WTC11 (cell line): ENCODE results near the gene GDPGP1. TPM values are rescaled to one million over a fixed set of nuclear protein-coding genes. Genes with fewer than 3 reads are reported as not detected.

Source experiments
- ATAC-seq: fragments of 200-7000 bp; cut with Tn5 transposase; 2 replicates; pipeline ENCODE4 v1.10.0; 2021; ENCODE audit warnings: mild to moderate bottlenecking, moderate library complexity
- CTCF ChIA-PET: fragments of 300-600 bp; sonication (Branson Sonifier 250); formaldehyde crosslinking; loops from one replicate; lab custom pipeline; 2021; ENCODE audit warnings: antibody characterized with exemption; lab: Charles Lee
- POLR2A ChIA-PET: fragments of 350-600 bp; sonication (Branson Sonifier 250); formaldehyde crosslinking; loops from one replicate; lab custom pipeline; 2021; ENCODE audit warnings: antibody characterized with exemption; lab: Charles Lee
- DNase-seq: peaks from one replicate; pipeline ENCODE4 v3.0.0; 2021; ENCODE audit warnings: low spot score
- H3K27ac Mint-ChIP-seq: 2 replicates; pipeline ENCODE4 v1.8.0; 2021; ENCODE audit warnings: mixed read lengths
- H3K27me3 Mint-ChIP-seq: 2 replicates; pipeline ENCODE4 v1.8.0; 2021; ENCODE audit warnings: low read depth, mild to moderate bottlenecking, moderate library complexity, mixed read lengths
- H3K36me3 Mint-ChIP-seq: 2 replicates; pipeline ENCODE4 v1.8.0; 2021; ENCODE audit warnings: mixed read lengths
- H3K4me1 Mint-ChIP-seq: 2 replicates; pipeline ENCODE4 v1.8.0; 2022; ENCODE audit warnings: mixed read lengths
- H3K4me3 Mint-ChIP-seq: 2 replicates; pipeline ENCODE4 v1.8.0; 2021; ENCODE audit warnings: mild to moderate bottlenecking, moderate library complexity, mixed read lengths
- H3K9me3 Mint-ChIP-seq: 2 replicates; pipeline ENCODE4 v1.8.0; 2021; ENCODE audit warnings: mixed read lengths
- AR ChIP-seq: fragments of 250-450 bp; sonication (Bioruptor Pico); IDR thresholded peaks from 2 replicates; pipeline ENCODE4 v1.9.0; 2021; ENCODE audit warnings: mild to moderate bottlenecking
- CBFB ChIP-seq: sonication (generic); formaldehyde crosslinking; IDR thresholded peaks from 2 replicates; pipeline ENCODE4 v1.8.1; 2022; ENCODE audit warnings: mild to moderate bottlenecking, low read depth, missing genetic modification reagents
- CREM ChIP-seq: sonication (generic); formaldehyde crosslinking; IDR thresholded peaks from 2 replicates; pipeline ENCODE4 v1.8.1; 2022; ENCODE audit warnings: mild to moderate bottlenecking, missing genetic modification reagents, moderate library complexity
- E2F1 ChIP-seq: sonication (generic); formaldehyde crosslinking; IDR thresholded peaks from 2 replicates; pipeline ENCODE4 v1.8.0; 2022; ENCODE audit warnings: mild to moderate bottlenecking, missing genetic modification reagents
- EMX1 ChIP-seq: fragments of 250-450 bp; sonication (Bioruptor Pico); IDR thresholded peaks from 2 replicates; pipeline ENCODE4 v1.8.0; 2021; ENCODE audit warnings: mild to moderate bottlenecking
- FOXK1 ChIP-seq: sonication (generic); formaldehyde crosslinking; IDR thresholded peaks from 2 replicates; pipeline ENCODE4 v1.8.0; 2022; ENCODE audit warnings: mild to moderate bottlenecking, moderate library complexity, missing genetic modification reagents
- IRF2 ChIP-seq: sonication (generic); formaldehyde crosslinking; IDR thresholded peaks from 2 replicates; pipeline ENCODE4 v1.8.0; 2022; ENCODE audit warnings: low read depth, missing genetic modification reagents, borderline replicate concordance
- MAX ChIP-seq: sonication (generic); formaldehyde crosslinking; IDR thresholded peaks from 2 replicates; pipeline ENCODE4 v1.8.0; 2022; ENCODE audit warnings: mild to moderate bottlenecking, missing genetic modification reagents
- PRDM15 ChIP-seq: sonication (generic); formaldehyde crosslinking; IDR thresholded peaks from 2 replicates; pipeline ENCODE4 v1.8.0; 2022; ENCODE audit warnings: missing genetic modification reagents
- RELA ChIP-seq: sonication (generic); formaldehyde crosslinking; IDR thresholded peaks from 2 replicates; pipeline ENCODE4 v1.8.1; 2022; ENCODE audit warnings: missing genetic modification reagents, mild to moderate bottlenecking, borderline replicate concordance
- RORB ChIP-seq: fragments of 250-450 bp; sonication (Bioruptor Pico); IDR thresholded peaks from 2 replicates; pipeline ENCODE4 v1.9.0; 2021; ENCODE audit warnings: mild to moderate bottlenecking
- TEAD1 ChIP-seq: sonication (generic); formaldehyde crosslinking; IDR thresholded peaks from 2 replicates; pipeline ENCODE4 v1.8.0; 2022; ENCODE audit warnings: mild to moderate bottlenecking, missing genetic modification reagents
- ZNF138 ChIP-seq: sonication (generic); formaldehyde crosslinking; conservative IDR thresholded peaks from 2 replicates; pipeline ENCODE4 v1.8.1; 2022; ENCODE audit warnings: mild to moderate bottlenecking, moderate library complexity, missing genetic modification reagents
- total RNA-seq: library from RNA; stranded (reverse); gene quantifications from 3 replicates; pipeline ENCODE4 v1.2.3, GENCODE V29; 2021
- TF ChIP-seq, protein P1 (sequence below): sonication (generic); formaldehyde crosslinking; IDR thresholded peaks from 2 replicates; pipeline ENCODE4 v1.8.1; 2023; ENCODE audit warnings: mild to moderate bottlenecking, missing genetic modification reagents
- TF ChIP-seq, protein P2 (sequence below): sonication (generic); formaldehyde crosslinking; IDR thresholded peaks from 2 replicates; pipeline ENCODE4 v1.8.1; 2022; ENCODE audit warnings: low read depth, missing genetic modification reagents, borderline replicate concordance
- TF ChIP-seq, protein P3 (sequence below): sonication (generic); formaldehyde crosslinking; IDR thresholded peaks from 2 replicates; pipeline ENCODE4 v1.8.0; 2022; ENCODE audit warnings: mild to moderate bottlenecking, missing genetic modification reagents
- TF ChIP-seq, protein P4 (sequence below): fragments of 250-450 bp; sonication (Bioruptor Pico); IDR thresholded peaks from 2 replicates; pipeline ENCODE4 v1.8.0; 2021; ENCODE audit warnings: mild to moderate bottlenecking
- TF ChIP-seq, protein P5 (sequence below): sonication (generic); formaldehyde crosslinking; IDR thresholded peaks from 2 replicates; pipeline ENCODE4 v1.8.0; 2023; ENCODE audit warnings: missing genetic modification reagents, mild to moderate bottlenecking, borderline replicate concordance

The GDPGP1 gene
- total RNA-seq, 1 experiment from 2014 or later = 2.6 TPM

- TF ChIP-seq IRF2 (CRISPR knock-in tag) (no peak), AR (CRISPR knock-in tag) (no peak), ZNF138 (CRISPR knock-in tag) (no peak), FOXK1 (CRISPR knock-in tag) (no peak), CREM (no peak), TEAD1 (CRISPR knock-in tag) (no peak)
- TF ChIP-seq, protein P1, sequence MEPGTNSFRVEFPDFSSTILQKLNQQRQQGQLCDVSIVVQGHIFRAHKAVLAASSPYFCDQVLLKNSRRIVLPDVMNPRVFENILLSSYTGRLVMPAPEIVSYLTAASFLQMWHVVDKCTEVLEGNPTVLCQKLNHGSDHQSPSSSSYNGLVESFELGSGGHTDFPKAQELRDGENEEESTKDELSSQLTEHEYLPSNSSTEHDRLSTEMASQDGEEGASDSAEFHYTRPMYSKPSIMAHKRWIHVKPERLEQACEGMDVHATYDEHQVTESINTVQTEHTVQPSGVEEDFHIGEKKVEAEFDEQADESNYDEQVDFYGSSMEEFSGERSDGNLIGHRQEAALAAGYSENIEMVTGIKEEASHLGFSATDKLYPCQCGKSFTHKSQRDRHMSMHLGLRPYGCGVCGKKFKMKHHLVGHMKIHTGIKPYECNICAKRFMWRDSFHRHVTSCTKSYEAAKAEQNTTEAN (CRISPR knock-in tag) = no peak
- TF ChIP-seq, protein P2, sequence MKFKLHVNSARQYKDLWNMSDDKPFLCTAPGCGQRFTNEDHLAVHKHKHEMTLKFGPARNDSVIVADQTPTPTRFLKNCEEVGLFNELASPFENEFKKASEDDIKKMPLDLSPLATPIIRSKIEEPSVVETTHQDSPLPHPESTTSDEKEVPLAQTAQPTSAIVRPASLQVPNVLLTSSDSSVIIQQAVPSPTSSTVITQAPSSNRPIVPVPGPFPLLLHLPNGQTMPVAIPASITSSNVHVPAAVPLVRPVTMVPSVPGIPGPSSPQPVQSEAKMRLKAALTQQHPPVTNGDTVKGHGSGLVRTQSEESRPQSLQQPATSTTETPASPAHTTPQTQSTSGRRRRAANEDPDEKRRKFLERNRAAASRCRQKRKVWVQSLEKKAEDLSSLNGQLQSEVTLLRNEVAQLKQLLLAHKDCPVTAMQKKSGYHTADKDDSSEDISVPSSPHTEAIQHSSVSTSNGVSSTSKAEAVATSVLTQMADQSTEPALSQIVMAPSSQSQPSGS (CRISPR knock-in tag) = no peak
Measured at GRCh38 chr15:90225504-90226234, 8.3 kb upstream of the GDPGP1 start (continued).

- no peak for DNase-seq
- Mint-ChIP-seq H3K27me3 (no peaks in the 10 kb centered on the region), H3K4me1 (0 out of 2 replicates have a peak, but pooled peaks cover 2% of the 10 kb centered on the region), H3K9me3 (no peaks in the 10 kb centered on the region), H3K36me3 (peaks cover 40% of the 10 kb centered on the region), H3K27ac (no peak overlapping the region), H3K4me3 (no peak overlapping the region)
- CTCF ChIA-PET = no interaction called here
- POLR2A ChIA-PET = no interaction called here
- ATAC-seq = no peak
- TF ChIP-seq RORB (CRISPR knock-in tag) = no peak
- TF ChIP-seq EMX1 = no peak
- TF ChIP-seq, protein P3, sequence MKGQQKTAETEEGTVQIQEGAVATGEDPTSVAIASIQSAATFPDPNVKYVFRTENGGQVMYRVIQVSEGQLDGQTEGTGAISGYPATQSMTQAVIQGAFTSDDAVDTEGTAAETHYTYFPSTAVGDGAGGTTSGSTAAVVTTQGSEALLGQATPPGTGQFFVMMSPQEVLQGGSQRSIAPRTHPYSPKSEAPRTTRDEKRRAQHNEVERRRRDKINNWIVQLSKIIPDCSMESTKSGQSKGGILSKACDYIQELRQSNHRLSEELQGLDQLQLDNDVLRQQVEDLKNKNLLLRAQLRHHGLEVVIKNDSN (CRISPR knock-in tag) = no peak
- no peak for TF ChIP-seq RELA (CRISPR knock-in tag)
- TF ChIP-seq, protein P4, sequence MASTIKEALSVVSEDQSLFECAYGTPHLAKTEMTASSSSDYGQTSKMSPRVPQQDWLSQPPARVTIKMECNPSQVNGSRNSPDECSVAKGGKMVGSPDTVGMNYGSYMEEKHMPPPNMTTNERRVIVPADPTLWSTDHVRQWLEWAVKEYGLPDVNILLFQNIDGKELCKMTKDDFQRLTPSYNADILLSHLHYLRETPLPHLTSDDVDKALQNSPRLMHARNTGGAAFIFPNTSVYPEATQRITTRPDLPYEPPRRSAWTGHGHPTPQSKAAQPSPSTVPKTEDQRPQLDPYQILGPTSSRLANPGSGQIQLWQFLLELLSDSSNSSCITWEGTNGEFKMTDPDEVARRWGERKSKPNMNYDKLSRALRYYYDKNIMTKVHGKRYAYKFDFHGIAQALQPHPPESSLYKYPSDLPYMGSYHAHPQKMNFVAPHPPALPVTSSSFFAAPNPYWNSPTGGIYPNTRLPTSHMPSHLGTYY (CRISPR knock-in tag) = no peak
- TF ChIP-seq, protein P5, sequence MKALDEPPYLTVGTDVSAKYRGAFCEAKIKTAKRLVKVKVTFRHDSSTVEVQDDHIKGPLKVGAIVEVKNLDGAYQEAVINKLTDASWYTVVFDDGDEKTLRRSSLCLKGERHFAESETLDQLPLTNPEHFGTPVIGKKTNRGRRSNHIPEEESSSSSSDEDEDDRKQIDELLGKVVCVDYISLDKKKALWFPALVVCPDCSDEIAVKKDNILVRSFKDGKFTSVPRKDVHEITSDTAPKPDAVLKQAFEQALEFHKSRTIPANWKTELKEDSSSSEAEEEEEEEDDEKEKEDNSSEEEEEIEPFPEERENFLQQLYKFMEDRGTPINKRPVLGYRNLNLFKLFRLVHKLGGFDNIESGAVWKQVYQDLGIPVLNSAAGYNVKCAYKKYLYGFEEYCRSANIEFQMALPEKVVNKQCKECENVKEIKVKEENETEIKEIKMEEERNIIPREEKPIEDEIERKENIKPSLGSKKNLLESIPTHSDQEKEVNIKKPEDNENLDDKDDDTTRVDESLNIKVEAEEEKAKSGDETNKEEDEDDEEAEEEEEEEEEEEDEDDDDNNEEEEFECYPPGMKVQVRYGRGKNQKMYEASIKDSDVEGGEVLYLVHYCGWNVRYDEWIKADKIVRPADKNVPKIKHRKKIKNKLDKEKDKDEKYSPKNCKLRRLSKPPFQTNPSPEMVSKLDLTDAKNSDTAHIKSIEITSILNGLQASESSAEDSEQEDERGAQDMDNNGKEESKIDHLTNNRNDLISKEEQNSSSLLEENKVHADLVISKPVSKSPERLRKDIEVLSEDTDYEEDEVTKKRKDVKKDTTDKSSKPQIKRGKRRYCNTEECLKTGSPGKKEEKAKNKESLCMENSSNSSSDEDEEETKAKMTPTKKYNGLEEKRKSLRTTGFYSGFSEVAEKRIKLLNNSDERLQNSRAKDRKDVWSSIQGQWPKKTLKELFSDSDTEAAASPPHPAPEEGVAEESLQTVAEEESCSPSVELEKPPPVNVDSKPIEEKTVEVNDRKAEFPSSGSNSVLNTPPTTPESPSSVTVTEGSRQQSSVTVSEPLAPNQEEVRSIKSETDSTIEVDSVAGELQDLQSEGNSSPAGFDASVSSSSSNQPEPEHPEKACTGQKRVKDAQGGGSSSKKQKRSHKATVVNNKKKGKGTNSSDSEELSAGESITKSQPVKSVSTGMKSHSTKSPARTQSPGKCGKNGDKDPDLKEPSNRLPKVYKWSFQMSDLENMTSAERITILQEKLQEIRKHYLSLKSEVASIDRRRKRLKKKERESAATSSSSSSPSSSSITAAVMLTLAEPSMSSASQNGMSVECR (CRISPR knock-in tag) = no peak
- no peak for TF ChIP-seq PRDM15 (CRISPR knock-in tag)
- TF ChIP-seq CBFB (CRISPR knock-in tag) = no peak
- no peak for TF ChIP-seq E2F1 (CRISPR knock-in tag)
- no peak for TF ChIP-seq MAX (CRISPR knock-in tag)
Measured at GRCh38 chr15:90227336-90227735, 6.7 kb upstream of the GDPGP1 start.
